Chondrocyte (in vitro differentiated cells): Measurements from ENCODE around the gene ETV4. TPM values are rescaled to one million over a fixed set of nuclear protein-coding genes. Genes with fewer than 3 reads are reported as not detected.

Source experiments
- DNase-seq: peaks from one replicate; pipeline ENCODE4 v3.0.0; 2021; ENCODE audit warnings: mixed read lengths, low spot score
- H3K27ac Mint-ChIP-seq: one replicate; pipeline ENCODE4 v1.8.0; 2021; ENCODE audit warnings: mild to moderate bottlenecking, moderate library complexity, mixed read lengths; ENCODE audit not compliant: unreplicated experiment
- H3K27me3 Mint-ChIP-seq: 2 replicates; pipeline ENCODE4 v1.8.0; 2021; ENCODE audit warnings: low read depth, mixed read lengths
- H3K36me3 Mint-ChIP-seq: 2 replicates; pipeline ENCODE4 v1.8.0; 2021; ENCODE audit warnings: low read depth, mixed read lengths
- H3K4me1 Mint-ChIP-seq: 2 replicates; pipeline ENCODE4 v1.8.0; 2021; ENCODE audit warnings: low read depth, mild to moderate bottlenecking, mixed read lengths
- H3K4me3 Mint-ChIP-seq: one replicate; pipeline ENCODE4 v1.8.0; 2021; ENCODE audit warnings: mild to moderate bottlenecking, moderate library complexity, mixed read lengths; ENCODE audit not compliant: unreplicated experiment
- H3K9me3 Mint-ChIP-seq: 2 replicates; pipeline ENCODE4 v1.8.0; 2021; ENCODE audit warnings: low read depth, mixed read lengths
- CTCF ChIP-seq: fragments of 200-600 bp; sonication (generic); IDR thresholded peaks from 2 replicates; pipeline ENCODE4 v1.5.0; 2021; ENCODE audit warnings: antibody characterized with exemption, mild to moderate bottlenecking, moderate library complexity
- long read RNA-seq: library from polyadenylated mRNA; stranded (forward); transcript quantifications from one replicate; pipeline ENCODE4 v2.0.0, GENCODE V29; 2021
- total RNA-seq: library from RNA; stranded (reverse); gene quantifications from 3 replicates; pipeline ENCODE4 v1.2.1, GENCODE V29; 2021

The ETV4 gene
- 1.1 to 1.2 TPM (median 1.1 TPM) in 3 replicates for total RNA-seq
- long read RNA-seq, partial matches to known transcripts, result 1 of 3 reads
- long read RNA-seq, other reads (novel, unspliced or antisense), result 0 of 3 reads

- H3K27ac Mint-ChIP-seq, result no peak within 1 kb of the TSS
- no peak for DNase-seq
- H3K4me1 Mint-ChIP-seq, result peaks cover 27% of the 10 kb centered on the region
- peak within 1 kb of the TSS; percentile 74 for H3K4me3 Mint-ChIP-seq
- TF ChIP-seq CTCF, result no peak
- H3K36me3 Mint-ChIP-seq, result no peaks in the 10 kb centered on the region
- peaks cover 33% of the 10 kb centered on the region for H3K27me3 Mint-ChIP-seq
- no peaks in the 10 kb centered on the region for H3K9me3 Mint-ChIP-seq
These were observed at the start of gene ETV4 for GRCh38 chr17:43546319-43547188. Gene ETV4 (minus strand): TSS chr17:43546340. CDS start chr17:43545617, 723 bp downstream.

DNA sequence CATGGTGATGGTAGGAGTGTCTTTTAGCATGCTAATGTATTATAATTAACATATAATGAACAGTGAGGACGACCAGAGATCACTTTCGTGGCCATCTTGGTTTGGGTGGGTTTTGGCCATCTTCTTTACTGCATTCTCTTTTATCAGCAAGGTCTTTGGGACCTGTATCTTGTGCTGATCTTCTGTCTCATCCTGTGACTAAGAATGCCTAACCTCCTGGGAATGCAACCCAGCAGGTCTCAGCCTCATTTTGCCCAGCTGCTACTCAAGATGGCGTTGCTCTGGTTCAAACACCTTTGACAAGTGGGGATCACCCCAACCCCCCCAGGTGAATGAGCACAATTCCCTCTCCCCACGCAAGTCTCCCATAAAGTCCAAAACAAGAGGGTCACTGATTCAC, 49.3 kb upstream of the ETV4 start:
- no peak overlapping the region for H3K4me3 Mint-ChIP-seq
- no peak for TF ChIP-seq CTCF
- no peak overlapping the region for H3K27ac Mint-ChIP-seq
- H3K4me1 Mint-ChIP-seq, result peaks cover 45% of the 10 kb centered on the region
- H3K9me3 Mint-ChIP-seq, result no peaks in the 10 kb centered on the region
- no peaks in the 10 kb centered on the region for H3K27me3 Mint-ChIP-seq
- no peak for DNase-seq
- no peaks in the 10 kb centered on the region for H3K36me3 Mint-ChIP-seq

DNA sequence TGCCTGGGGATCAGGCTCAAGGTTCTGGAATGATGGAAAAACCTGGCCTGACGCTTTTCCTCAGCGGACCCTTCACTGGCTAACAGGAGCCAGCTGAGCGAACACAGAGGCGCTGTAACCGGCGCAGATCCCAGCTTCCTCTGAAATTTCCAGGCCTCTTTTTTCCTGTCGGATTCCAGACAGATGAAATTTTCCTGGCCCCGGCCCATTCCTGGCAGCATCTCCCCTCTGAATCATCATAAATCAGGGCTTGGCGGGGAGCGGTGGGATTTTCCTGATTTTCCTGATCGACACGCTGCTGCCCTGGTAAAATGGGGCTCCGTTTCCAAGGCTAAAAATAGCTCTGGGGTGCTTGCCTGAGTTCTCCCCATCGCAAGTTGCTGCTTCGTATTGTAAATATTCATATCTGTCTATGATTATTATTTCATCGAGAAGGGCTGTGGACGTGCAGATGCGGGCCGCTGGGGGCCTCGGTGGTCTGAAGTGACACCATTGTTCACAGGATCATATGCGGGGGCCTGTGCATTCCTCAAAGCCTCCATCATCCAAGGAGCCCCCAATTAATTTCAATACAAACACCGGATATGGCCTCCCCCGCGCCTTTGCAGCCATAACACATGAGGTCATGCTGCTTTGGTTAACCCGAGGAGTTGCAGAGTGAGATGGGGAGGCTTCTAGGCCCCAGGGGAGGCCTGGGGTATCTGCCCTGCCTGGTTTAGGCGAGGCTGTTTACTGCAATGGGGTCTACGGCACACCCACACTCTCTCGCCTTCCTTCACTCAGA, 45.8 kb upstream of the ETV4 start:
- H3K27ac Mint-ChIP-seq, result peak overlapping the region; percentile 90

DNA sequence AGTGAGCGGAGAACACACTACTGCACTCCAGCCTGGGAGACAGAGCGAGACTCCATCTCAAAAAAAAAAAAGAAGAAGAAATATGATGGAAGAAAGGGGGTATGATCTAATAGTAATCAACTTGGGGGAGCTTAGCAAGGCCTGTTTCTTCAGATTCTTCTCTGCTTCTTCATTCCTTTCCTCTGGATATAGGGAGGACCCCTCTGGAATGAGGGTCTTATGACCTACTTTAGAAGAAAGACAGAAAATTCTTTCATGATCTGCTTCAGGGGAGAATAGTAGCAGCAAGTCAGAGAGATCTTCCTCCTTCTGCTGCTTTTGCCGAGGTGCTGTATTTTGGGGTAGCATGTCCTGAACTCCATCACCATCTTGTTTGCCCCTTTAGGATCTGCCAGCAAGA, 44.9 kb upstream of the ETV4 start:
- Mint-ChIP-seq H3K9me3 (no peaks in the 10 kb centered on the region), H3K27me3 (no peaks in the 10 kb centered on the region), H3K27ac (peak overlapping the region; percentile 90), H3K4me1 (peaks cover 39% of the 10 kb centered on the region), H3K4me3 (no peak overlapping the region), H3K36me3 (no peaks in the 10 kb centered on the region)
- DNase-seq, result no peak
- no peak for TF ChIP-seq CTCF

More for the DNA sequence above, 45.8 kb upstream of the ETV4 start:
- Mint-ChIP-seq H3K36me3 (no peaks in the 10 kb centered on the region), H3K4me1 (peaks cover 39% of the 10 kb centered on the region), H3K4me3 (peak overlapping the region; percentile 33), H3K27me3 (no peaks in the 10 kb centered on the region), H3K9me3 (no peaks in the 10 kb centered on the region)
- peak; percentile 30 for TF ChIP-seq CTCF
- DNase-seq, result no peak
